K562 (cell line): ENCODE data around the gene TUT7. TPM values are rescaled to one million over a fixed set of nuclear protein-coding genes. Genes with fewer than 3 reads are reported as not detected.

Experiments used
- ATAC-seq: fragments of 200-7000 bp; cut with Tn5 transposase; 3 replicates; pipeline ENCODE4 v1.9.1; 2020; ENCODE audit warnings: moderate library complexity
- BruUV-seq: library from RNA; stranded (reverse); fragments of 400-500 nt; replicated peaks from 2 replicates; lab custom pipeline; 2021; lab: Mats Ljungman, UMichigan
- CTCF ChIA-PET: fragments of 300-600 bp; formaldehyde crosslinking; extraction: SDS; loops from one replicate; lab custom pipeline; 2021; ENCODE audit warnings: low intra/inter-chr PET ratio; lab: Yijun Ruan, JAX
- POLR2A ChIA-PET: fragments of 300-600, 350-650 bp; sonication (Branson Sonifier 250); formaldehyde crosslinking; extraction: SDS; loops from one replicate; lab custom pipeline; 2021; ENCODE audit warnings: antibody characterized with exemption, inconsistent platforms; lab: Yijun Ruan, JAX
- DNase-seq, 4 experiments: peaks; one replicate each; pipeline versions ENCODE4 v3.0.0 to v3.0.0-alpha.2; 2011 to 2018; ENCODE audit warnings: low spot score in 3 of 4, mixed read lengths in 3 of 4; ENCODE audit errors: extremely low read depth in 1 of 4
- FAIRE-seq: peaks from 2 replicates; lab custom pipeline; 2011; peaks lifted over from hg19 to GRCh38; lab: Jason Lieb, UNC
- H2AFZ ChIP-seq: 2 replicates; pipeline ENCODE4 v1.6.0; 2011; ENCODE audit warnings: low read depth, low read length, control low read depth, inconsistent platforms
- H3K27ac ChIP-seq: fragments of 200-600 bp; 3 replicates; pipeline ENCODE4 v1.8.0; 2011; ENCODE audit warnings: low read depth, mild to moderate bottlenecking, control low read depth, inconsistent platforms, low read length, moderate library complexity, mixed read lengths; ENCODE audit errors: extremely low read depth
- H3K27me3 ChIP-seq, 2 experiments: fragments of 300-600 bp in 1 of 2; 2 replicates in 1 of 2; 3 replicates in 1 of 2; pipeline versions ENCODE4 v1.6.0 to v1.8.0; 2011; ENCODE audit warnings: inconsistent platforms in 2 of 2, low read length in 2 of 2, mild to moderate bottlenecking in 1 of 2, mixed read lengths in 1 of 2, moderate library complexity in 1 of 2; ENCODE audit not compliant: control insufficient read depth in 2 of 2, insufficient read depth in 2 of 2
- H3K36me3 ChIP-seq: fragments of 300-600 bp; 3 replicates; pipeline ENCODE4 v1.8.0; 2011; ENCODE audit warnings: mild to moderate bottlenecking, low read length, inconsistent platforms; ENCODE audit not compliant: control insufficient read depth, insufficient read depth
- H3K4me1 ChIP-seq, 2 experiments: fragments of 200-600 bp in 1 of 2; replicated peaks in 1 of 2; 2 replicates in 1 of 2; 3 replicates in 1 of 2; pipeline versions ENCODE4 v1.5.1 to v1.8.0; 2011; ENCODE audit warnings: inconsistent platforms in 2 of 2, low read length in 2 of 2, mild to moderate bottlenecking in 1 of 2, mixed read lengths in 1 of 2, moderate library complexity in 1 of 2; ENCODE audit not compliant: control insufficient read depth in 2 of 2, insufficient read depth in 2 of 2
- H3K4me2 ChIP-seq: 2 replicates; pipeline ENCODE4 v1.6.1; 2011; ENCODE audit warnings: low read length, control low read depth, inconsistent platforms, mixed read lengths; ENCODE audit not compliant: insufficient read depth
- H3K4me3 ChIP-seq: fragments of 200-600 bp; sonication (generic), shearing (Covaris generic); 2 replicates; pipeline ENCODE4 v1.5.1; 2016; ENCODE audit warnings: control low read depth, inconsistent platforms
- H3K79me2 ChIP-seq: fragments of 200-600 bp; 3 replicates; pipeline ENCODE4 v1.8.0; 2011; ENCODE audit warnings: low read length, inconsistent platforms; ENCODE audit not compliant: control insufficient read depth, insufficient read depth
- H3K9ac ChIP-seq, 2 experiments: 2 replicates each; pipeline versions ENCODE4 v1.6.0 to v1.6.1; 2011; ENCODE audit warnings: low read depth in 2 of 2, low read length in 2 of 2, control low read depth in 1 of 2, inconsistent platforms in 1 of 2, mild to moderate bottlenecking in 1 of 2, mixed read lengths in 1 of 2; ENCODE audit not compliant: insufficient read depth in 1 of 2
- H3K9me1 ChIP-seq: one replicate; pipeline ENCODE4 v1.6.0; 2011; ENCODE audit warnings: inconsistent platforms, mild to moderate bottlenecking, low read length, moderate library complexity; ENCODE audit not compliant: control insufficient read depth, insufficient read depth
- H3K9me3 ChIP-seq: replicated peaks from 2 replicates; pipeline ENCODE4 v1.5.1; 2011; ENCODE audit warnings: low read depth, low read length, inconsistent platforms; ENCODE audit not compliant: control insufficient read depth, insufficient read depth
- H4K20me1 ChIP-seq: replicated peaks from 2 replicates; pipeline ENCODE4 v1.6.1; 2011; ENCODE audit warnings: low read length, inconsistent platforms, mixed read lengths; ENCODE audit not compliant: control insufficient read depth, insufficient read depth
- GTF2E2 ChIP-seq: fragments of 200-800 bp; sonication (Bioruptor generic); IDR thresholded peaks from 2 replicates; pipeline ENCODE4 v1.6.1; 2016; ENCODE audit warnings: missing genetic modification characterization, missing compliant biosample characterization
- HDAC1 ChIP-seq, 2 experiments: fragments of 450-650 bp; IDR thresholded peaks; 2 replicates each; pipeline ENCODE4 v1.6.1; 2016 to 2017; ENCODE audit warnings: inconsistent platforms in 1 of 2, mild to moderate bottlenecking in 1 of 2, moderate library complexity in 1 of 2
- MAFG ChIP-seq: fragments of 450-650 bp; conservative IDR thresholded peaks from 2 replicates; pipeline ENCODE4 v1.6.1; 2016; ENCODE audit warnings: missing genetic modification characterization, missing compliant biosample characterization
- WGBS: fragments of 100-300 bp; shearing (Covaris generic); methylation state at CpG from one replicate; pipeline ENCODE4 v1.1.6; 2016; ENCODE audit warnings: low coverage, mixed read lengths; ENCODE audit not compliant: insufficient coverage; ENCODE audit errors: missing lambda C conversion rate; 5-methylcytosine and 5-hydroxymethylcytosine counted together
- in situ Hi-C: fragments of 300-500 bp; cut with MboI; formaldehyde crosslinking; loops from 4 replicates; pipeline ENCODE4 v1.15.0; 2018; ENCODE audit warnings: inconsistent platforms, mixed read lengths
- intact Hi-C: fragments of 100-400 bp; cut with micrococcal nuclease; formaldehyde crosslinking; loops from 2 replicates; pipeline ENCODE4 v1.14.2; 2022
- polyA plus RNA-seq, 8 experiments: library from polyadenylated mRNA; depleted of rRNA in 4 of 8; stranded (reverse) in 5 of 8; unstranded in 3 of 8; fragments of >200 nt; fragmentation: Nextera tagmentation in 2 of 8; fragmentation: Illumina TruSeq in 1 of 8; extraction: Ambion mirVana in 2 of 8; extraction: Trizol in 1 of 8; gene quantifications; 2 replicates each; pipeline versions ENCODE4 v1.2.1 to v1.2.3, GENCODE V29; 2011 to 2014; ENCODE audit warnings: inconsistent platforms in 1 of 8, missing spikeins in 1 of 8
- total RNA-seq, 7 experiments: library from RNA; depleted of rRNA in 6 of 7; stranded (reverse); fragments of >200 nt in 6 of 7; fragmentation: Illumina TruSeq in 2 of 7; extraction: Trizol in 2 of 7; gene quantifications; 2 replicates each; pipeline versions ENCODE4 v1.2.1 to v1.2.3, GENCODE V29; 2011 to 2021; ENCODE audit warnings: low replicate concordance in 1 of 7
- TF ChIP-seq, protein P1 (sequence below), 2 experiments: fragments of 450-650 bp; conservative IDR thresholded peaks; 2 replicates each; pipeline ENCODE4 v1.6.1; 2017; ENCODE audit warnings: mild to moderate bottlenecking in 2 of 2, moderate library complexity in 2 of 2
- TF ChIP-seq, protein P2 (sequence below): fragments of 450-650 bp; formaldehyde crosslinking; IDR thresholded peaks from 2 replicates; pipeline ENCODE4 v1.4.0; 2020; ENCODE audit warnings: mild to moderate bottlenecking, moderate library complexity
- TF ChIP-seq, protein P3 (sequence below): sonication (generic); formaldehyde crosslinking; IDR thresholded peaks from 2 replicates; pipeline ENCODE4 v1.8.1; 2022; ENCODE audit warnings: missing genetic modification reagents
- TF ChIP-seq, protein P4 (sequence below): fragments of 450-650 bp; IDR thresholded peaks from 2 replicates; pipeline ENCODE4 v1.6.1; 2016
- TF ChIP-seq, protein P5 (sequence below): fragments of 150-350 bp; IDR thresholded peaks from 2 replicates; pipeline ENCODE4 v1.6.1; 2014; ENCODE audit warnings: low read depth, mild to moderate bottlenecking, low read length, borderline replicate concordance
- TF ChIP-seq, protein P6 (sequence below): sonication (generic); formaldehyde crosslinking; IDR thresholded peaks from 2 replicates; pipeline ENCODE4 v1.8.0; 2023; ENCODE audit warnings: mild to moderate bottlenecking, missing genetic modification reagents

Gene TUT7
- total and polyA plus RNA-seq, 9 of the 15 experiments (the other 6 are each of a cell fraction or from before 2014, with no cell fraction given) = 5.9 to 26.9 (median 15.2) TPM

DNA sequence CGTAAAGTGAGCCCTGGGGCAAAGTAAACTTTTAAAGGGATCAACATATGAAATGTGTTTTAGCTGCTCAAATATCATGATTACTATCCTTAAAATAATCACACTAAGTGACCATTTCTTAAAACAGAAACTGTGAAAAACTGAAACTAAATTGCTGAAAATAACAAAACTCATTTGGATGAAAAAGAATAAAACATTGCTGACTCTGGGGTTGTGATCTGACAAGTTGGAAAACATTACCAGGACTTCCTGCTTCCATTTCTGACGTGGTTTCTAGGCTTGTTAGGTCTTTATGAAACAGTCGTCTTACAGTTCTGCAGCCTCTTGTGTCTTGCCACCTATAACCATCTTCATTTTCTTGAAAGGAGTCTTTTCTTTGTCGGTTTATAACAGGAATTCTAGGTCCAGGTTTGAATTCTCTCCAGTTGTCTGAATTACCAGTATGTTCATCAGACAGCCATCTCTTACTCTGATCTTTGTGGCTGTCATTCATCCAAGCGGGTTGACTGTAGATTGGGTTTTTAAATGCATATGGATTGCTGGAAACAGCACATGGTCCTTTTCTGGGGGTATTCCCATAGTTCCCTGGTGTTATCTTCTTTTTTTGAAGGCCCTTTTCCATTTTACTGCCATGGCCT, 1.7 kb downstream of the TUT7 start:
- ATAC-seq = no peak
- H4K20me1 ChIP-seq = no peaks in the 10 kb centered on the region; the same call in none of the 2 replicates
- H3K4me3 ChIP-seq = peak overlapping the region; percentile 95
- no peak overlapping the region for H2AFZ ChIP-seq
- BruUV-seq = no TSS peak
- H3K4me1 ChIP-seq = peaks cover 5 to 8% of the 10 kb centered on the region in 2 experiments; a peak in 4 of 5 replicates
- H3K9me3 ChIP-seq = no peaks in the 10 kb centered on the region
- peaks cover 63% of the 10 kb centered on the region for H3K79me2 ChIP-seq
- H3K36me3 ChIP-seq = peaks cover 16% of the 10 kb centered on the region; the same call in 2 of the 3 replicates
- in situ Hi-C loops = no loop called here
- ChIA-PET CTCF (no interaction called here), POLR2A (no interaction called here)
- peak overlapping the region; percentile 71 for H3K27ac ChIP-seq
- H3K9me1 ChIP-seq = no peaks in the 10 kb centered on the region
- peak; percentile 79 for FAIRE-seq
- H3K4me2 ChIP-seq = peak overlapping the region; percentile 68
- no peaks in the 10 kb centered on the region for H3K27me3 ChIP-seq
- peak overlapping the region in 1 of 2 experiments; percentile 91; a peak in 2 of 4 replicates for H3K9ac ChIP-seq
- WGBS = 3% methylated on average over 5 of the region's 5 CpGs
- intact Hi-C loops = loop anchor here (10.0 kb wide), 1 partner anchor 408 kb away; the partner anchor contains the start of gene NAA35
- TF ChIP-seq, protein P1, sequence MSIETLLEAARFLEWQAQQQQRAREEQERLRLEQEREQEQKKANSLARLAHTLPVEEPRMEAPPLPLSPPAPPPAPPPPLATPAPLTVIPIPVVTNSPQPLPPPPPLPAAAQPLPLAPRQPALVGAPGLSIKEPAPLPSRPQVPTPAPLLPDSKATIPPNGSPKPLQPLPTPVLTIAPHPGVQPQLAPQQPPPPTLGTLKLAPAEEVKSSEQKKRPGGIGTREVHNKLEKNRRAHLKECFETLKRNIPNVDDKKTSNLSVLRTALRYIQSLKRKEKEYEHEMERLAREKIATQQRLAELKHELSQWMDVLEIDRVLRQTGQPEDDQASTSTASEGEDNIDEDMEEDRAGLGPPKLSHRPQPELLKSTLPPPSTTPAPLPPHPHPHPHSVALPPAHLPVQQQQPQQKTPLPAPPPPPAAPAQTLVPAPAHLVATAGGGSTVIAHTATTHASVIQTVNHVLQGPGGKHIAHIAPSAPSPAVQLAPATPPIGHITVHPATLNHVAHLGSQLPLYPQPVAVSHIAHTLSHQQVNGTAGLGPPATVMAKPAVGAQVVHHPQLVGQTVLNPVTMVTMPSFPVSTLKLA (conservative IDR thresholded peaks at IDR 0.05) = 0 out of 4 replicates have a peak, but pooled peaks of 1 of the 2 experiments have one; percentile 36
- TF ChIP-seq, protein P2, sequence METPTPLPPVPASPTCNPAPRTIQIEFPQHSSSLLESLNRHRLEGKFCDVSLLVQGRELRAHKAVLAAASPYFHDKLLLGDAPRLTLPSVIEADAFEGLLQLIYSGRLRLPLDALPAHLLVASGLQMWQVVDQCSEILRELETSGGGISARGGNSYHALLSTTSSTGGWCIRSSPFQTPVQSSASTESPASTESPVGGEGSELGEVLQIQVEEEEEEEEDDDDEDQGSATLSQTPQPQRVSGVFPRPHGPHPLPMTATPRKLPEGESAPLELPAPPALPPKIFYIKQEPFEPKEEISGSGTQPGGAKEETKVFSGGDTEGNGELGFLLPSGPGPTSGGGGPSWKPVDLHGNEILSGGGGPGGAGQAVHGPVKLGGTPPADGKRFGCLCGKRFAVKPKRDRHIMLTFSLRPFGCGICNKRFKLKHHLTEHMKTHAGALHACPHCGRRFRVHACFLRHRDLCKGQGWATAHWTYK (CRISPR knock-in tag) = no peak
- TF ChIP-seq, protein P3, sequence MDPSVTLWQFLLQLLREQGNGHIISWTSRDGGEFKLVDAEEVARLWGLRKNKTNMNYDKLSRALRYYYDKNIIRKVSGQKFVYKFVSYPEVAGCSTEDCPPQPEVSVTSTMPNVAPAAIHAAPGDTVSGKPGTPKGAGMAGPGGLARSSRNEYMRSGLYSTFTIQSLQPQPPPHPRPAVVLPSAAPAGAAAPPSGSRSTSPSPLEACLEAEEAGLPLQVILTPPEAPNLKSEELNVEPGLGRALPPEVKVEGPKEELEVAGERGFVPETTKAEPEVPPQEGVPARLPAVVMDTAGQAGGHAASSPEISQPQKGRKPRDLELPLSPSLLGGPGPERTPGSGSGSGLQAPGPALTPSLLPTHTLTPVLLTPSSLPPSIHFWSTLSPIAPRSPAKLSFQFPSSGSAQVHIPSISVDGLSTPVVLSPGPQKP = no peak
- TF ChIP-seq GTF2E2 (tag) (no peak), MAFG (tag) (no peak), HDAC1 (IDR thresholded peaks at IDR 0.05) (no peak)
- TF ChIP-seq, protein P4, sequence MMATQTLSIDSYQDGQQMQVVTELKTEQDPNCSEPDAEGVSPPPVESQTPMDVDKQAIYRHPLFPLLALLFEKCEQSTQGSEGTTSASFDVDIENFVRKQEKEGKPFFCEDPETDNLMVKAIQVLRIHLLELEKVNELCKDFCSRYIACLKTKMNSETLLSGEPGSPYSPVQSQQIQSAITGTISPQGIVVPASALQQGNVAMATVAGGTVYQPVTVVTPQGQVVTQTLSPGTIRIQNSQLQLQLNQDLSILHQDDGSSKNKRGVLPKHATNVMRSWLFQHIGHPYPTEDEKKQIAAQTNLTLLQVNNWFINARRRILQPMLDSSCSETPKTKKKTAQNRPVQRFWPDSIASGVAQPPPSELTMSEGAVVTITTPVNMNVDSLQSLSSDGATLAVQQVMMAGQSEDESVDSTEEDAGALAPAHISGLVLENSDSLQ = peak; percentile 89
- TF ChIP-seq, protein P5, sequence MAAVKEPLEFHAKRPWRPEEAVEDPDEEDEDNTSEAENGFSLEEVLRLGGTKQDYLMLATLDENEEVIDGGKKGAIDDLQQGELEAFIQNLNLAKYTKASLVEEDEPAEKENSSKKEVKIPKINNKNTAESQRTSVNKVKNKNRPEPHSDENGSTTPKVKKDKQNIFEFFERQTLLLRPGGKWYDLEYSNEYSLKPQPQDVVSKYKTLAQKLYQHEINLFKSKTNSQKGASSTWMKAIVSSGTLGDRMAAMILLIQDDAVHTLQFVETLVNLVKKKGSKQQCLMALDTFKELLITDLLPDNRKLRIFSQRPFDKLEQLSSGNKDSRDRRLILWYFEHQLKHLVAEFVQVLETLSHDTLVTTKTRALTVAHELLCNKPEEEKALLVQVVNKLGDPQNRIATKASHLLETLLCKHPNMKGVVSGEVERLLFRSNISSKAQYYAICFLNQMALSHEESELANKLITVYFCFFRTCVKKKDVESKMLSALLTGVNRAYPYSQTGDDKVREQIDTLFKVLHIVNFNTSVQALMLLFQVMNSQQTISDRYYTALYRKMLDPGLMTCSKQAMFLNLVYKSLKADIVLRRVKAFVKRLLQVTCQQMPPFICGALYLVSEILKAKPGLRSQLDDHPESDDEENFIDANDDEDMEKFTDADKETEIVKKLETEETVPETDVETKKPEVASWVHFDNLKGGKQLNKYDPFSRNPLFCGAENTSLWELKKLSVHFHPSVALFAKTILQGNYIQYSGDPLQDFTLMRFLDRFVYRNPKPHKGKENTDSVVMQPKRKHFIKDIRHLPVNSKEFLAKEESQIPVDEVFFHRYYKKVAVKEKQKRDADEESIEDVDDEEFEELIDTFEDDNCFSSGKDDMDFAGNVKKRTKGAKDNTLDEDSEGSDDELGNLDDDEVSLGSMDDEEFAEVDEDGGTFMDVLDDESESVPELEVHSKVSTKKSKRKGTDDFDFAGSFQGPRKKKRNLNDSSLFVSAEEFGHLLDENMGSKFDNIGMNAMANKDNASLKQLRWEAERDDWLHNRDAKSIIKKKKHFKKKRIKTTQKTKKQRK = no peak
- TF ChIP-seq, protein P6, sequence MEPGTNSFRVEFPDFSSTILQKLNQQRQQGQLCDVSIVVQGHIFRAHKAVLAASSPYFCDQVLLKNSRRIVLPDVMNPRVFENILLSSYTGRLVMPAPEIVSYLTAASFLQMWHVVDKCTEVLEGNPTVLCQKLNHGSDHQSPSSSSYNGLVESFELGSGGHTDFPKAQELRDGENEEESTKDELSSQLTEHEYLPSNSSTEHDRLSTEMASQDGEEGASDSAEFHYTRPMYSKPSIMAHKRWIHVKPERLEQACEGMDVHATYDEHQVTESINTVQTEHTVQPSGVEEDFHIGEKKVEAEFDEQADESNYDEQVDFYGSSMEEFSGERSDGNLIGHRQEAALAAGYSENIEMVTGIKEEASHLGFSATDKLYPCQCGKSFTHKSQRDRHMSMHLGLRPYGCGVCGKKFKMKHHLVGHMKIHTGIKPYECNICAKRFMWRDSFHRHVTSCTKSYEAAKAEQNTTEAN (CRISPR knock-in tag) = no peak
- peak in 2 of 4 experiments; percentile 5 to 15 for DNase-seq
